Fibroblast of the conjunctiva (primary cell): ENCODE measurements around the gene SLC35G4.
A peak's percentile ranks its signal among the peaks of the same experiment; 100 is the strongest.
"Not testable (repeated sequence)": the region's sequence is repeated elsewhere in the genome, so short reads cannot be mapped to it uniquely, and the experiment has no call there.

Experiments used
- DNase-seq: peaks from one replicate; pipeline ENCODE4 v3.0.0-alpha.2; 2010; ENCODE audit warnings: low read depth

The SLC35G4 gene

GRCh38 chr18:11614042-11614441, 4.6 kb downstream of the SLC35G4 start:
- DNase-seq = not testable (repeated sequence)

DNA sequence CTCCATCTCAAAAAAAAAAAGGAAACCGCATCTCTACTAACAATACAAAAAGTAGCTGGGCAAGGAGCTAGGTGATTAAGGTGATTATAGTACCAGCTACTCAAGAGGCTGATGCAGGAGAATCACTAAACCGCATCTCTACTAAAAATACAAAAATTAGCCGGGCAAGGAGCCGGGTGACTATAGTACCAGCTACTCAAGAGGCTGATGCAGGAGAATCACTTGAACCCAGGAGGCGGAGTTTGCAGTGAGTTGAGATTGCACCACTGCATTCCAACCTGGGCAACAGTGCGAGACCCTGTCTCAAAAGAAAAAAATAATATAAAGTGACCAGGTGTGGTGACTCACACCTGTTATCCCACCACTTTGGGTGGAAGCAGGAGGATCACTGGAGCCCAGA, 5.6 kb downstream of the SLC35G4 start:
- DNase-seq = not testable (repeated sequence)

GRCh38 chr18:11647310-11647709, 37.9 kb downstream of the SLC35G4 start:
- DNase-seq = not testable (repeated sequence)

DNA sequence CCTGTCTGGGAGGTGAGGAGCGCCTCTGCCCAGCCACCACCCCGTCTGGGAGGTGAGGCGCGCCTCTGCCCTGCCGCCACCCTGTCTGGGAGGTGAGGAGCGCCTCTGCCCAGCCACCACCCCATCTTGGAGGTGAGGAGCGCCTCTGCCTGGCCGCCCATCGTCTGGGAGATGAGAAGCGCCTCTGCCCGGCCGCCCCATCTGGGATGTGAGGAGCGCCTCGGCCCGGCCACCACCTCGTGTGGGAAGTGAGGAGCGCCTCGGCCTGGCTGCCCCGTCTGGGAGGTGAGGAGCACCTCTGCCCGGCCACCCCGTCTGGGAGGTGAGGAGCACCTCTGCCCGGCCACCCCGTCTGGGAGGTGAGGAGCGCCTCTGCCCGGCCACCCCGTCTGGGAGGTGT, 38.4 kb downstream of the SLC35G4 start:
- DNase-seq = not testable (repeated sequence)

DNA sequence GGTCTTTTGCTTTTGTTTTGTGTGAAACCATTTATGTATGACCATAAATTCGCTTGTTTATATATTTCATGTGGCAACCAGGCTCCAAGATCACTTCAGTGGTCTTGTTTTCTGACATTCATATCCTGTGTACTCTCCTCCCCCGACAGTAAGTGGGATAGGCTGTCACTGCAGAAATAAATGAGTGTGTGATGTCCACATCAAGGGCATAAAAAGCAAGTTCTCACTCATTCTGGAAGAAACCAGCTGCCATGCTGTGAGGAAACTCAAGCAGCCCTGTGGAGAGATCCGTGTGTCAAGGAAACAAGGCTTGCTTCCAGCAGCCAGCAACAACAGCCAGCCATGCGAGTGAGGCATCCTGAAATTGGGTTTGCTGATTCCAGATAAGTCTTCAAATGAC, 40.4 kb downstream of the SLC35G4 start:
- DNase-seq = no peak

DNA sequence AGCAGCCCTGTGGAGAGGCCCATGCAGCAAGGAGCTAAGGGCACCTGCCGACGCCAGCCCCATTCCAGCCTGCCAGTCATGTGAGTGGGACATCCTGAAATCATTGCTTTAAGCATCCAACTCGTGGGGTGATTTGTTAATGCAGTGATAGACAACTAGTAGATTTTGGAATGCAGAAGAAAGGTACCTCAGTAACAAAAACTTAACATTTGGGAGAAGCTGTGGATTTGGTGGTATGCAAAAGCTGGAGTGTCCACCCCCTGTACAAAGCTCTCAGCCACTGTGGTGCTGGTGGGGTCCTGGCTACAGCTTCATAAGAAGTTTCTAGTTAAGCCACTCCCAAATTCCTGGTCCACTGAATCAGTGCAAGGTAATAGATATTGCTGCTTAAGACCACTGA, 42.5 kb downstream of the SLC35G4 start:
- DNase-seq = no peak

DNA sequence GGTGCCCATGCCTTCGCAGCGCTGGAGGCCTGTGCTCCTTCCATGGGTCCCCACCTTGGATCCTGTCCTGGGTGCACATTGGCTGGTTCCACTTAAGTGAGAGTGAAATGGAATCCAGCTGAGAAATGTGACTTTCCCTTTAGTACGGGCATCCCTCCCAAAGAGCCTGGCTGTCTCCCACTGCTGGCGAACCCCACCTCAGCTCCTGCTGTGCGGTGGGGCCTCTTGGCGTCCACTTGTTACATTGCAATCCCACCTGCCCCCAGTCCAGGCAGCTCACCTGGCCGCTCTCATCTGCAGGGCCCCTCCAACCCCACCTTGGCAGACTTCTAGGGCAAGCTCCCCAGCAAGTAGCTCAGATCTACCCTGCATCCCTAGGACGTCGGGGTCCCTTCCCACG, 44.1 kb downstream of the SLC35G4 start:
- no peak for DNase-seq

DNA sequence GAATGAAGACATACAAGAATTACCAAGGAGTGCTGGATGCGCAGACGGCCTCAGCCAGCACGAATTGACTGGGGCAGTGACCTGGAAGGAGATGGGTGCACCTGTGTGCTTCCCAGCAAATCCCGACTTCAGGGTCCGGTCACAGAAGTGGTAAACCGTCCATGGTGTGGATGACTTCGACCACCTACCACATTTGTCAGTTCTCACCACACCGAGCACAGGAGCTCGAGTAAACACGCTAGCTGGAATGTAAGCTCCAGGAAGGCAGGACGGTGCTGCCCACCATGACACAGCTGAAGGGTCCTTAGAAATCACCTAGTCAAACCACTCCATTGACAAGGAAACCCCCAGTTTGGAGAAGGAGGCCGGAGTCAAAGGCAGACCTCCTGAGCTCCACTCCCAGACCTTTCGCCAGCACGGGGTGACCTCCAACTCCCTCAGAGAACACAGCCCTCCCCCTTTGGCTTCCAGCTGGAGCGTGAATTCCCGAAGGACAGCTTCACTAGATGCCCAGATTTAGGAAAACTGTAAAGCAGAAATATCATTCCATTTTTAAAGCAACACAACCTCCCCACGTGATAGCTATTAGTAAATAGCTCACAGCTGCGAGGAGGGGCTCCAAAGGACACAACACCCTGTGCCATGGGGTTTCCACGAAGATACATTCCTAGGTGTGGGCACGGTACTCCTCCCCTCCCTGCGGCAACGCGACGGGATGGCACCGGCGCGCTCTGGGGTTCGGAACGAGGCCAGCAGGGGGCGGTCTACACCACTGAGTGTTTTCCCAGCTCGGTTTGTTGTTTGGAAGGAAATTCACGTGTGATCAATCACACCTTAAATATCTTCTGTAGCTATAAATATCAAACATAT, 45.6 kb downstream of the SLC35G4 start:
- DNase-seq = peak; percentile 3

DNA sequence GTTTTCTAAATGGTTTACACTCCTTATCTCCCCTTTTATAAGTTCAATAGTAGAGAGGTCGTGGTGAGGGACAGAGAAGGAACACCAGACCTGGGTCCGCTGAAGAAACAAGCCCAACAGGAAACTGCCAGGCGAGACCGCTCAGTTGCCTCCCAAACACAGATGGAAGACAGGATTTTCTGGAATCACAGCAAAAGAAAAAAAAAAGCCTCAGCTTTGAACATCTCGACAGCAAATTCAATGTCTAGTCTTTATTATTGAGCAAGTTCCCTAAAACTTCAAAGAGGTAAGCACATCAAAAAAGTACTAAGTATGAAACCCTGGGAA, 46.2 kb downstream of the SLC35G4 start:
- DNase-seq = no peak

- no peak for DNase-seq
Observed at GRCh38 chr18:11657152-11657551, 47.8 kb downstream of the SLC35G4 start.

GRCh38 chr18:11657554-11657953, 48.2 kb downstream of the SLC35G4 start:
- DNase-seq = no peak

DNA sequence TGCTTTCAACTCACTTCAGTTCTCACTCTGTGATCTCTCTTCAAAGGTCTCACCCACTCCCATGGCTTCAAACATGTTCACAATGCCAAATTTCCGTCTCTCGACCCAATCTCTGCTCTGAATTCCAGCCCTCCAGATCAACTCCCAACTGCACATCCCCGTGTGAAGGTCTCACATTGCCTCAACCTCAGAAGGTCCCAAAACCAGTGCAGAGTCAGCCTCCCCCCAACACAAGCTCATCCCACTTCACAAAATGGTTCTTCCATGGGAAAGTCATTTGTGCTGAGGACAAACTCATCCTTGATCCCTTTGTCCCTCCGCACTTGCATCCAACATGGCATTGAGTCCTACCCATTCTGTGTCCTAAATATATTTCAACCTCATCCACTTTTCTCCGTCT, 48.6 kb downstream of the SLC35G4 start:
- no peak for DNase-seq

GRCh38 chr18:11658989-11659388, 49.6 kb downstream of the SLC35G4 start:
- DNase-seq = no peak
